KMS-11 (cell line): ENCODE measurements around the gene BEGAIN.

Experiments
- H2AFZ ChIP-seq: fragments of 200-600 bp; sonication (generic); 2 replicates; pipeline ENCODE4 v1.6.1; 2016; ENCODE audit warnings: antibody characterized with exemption, mixed run types, low read depth
- H3K27ac ChIP-seq: fragments of 200-600 bp; sonication (generic); 2 replicates; pipeline ENCODE4 v1.6.1; 2016; ENCODE audit warnings: mild to moderate bottlenecking, mixed run types
- H3K27me3 ChIP-seq: fragments of 200-600 bp; sonication (generic); 2 replicates; pipeline ENCODE4 v1.6.1; 2017; ENCODE audit warnings: mild to moderate bottlenecking, low read depth, mixed run types, moderate library complexity; ENCODE audit not compliant: insufficient read depth
- H3K36me3 ChIP-seq: fragments of 200-600 bp; sonication (generic); 2 replicates; pipeline ENCODE4 v1.6.1; 2017; ENCODE audit warnings: mild to moderate bottlenecking, mixed run types; ENCODE audit not compliant: insufficient read depth
- H3K4me1 ChIP-seq: fragments of 200-600 bp; sonication (generic); 2 replicates; pipeline ENCODE4 v1.6.1; 2016; ENCODE audit warnings: mild to moderate bottlenecking, low read depth, mixed run types; ENCODE audit not compliant: poor library complexity, severe bottlenecking
- H3K4me2 ChIP-seq: fragments of 200-600 bp; sonication (generic); 2 replicates; pipeline ENCODE4 v1.7.0; 2016; ENCODE audit warnings: mild to moderate bottlenecking, mixed run types
- H3K4me3 ChIP-seq: fragments of 200-600 bp; sonication (generic); IDR thresholded peaks from 2 replicates; pipeline ENCODE4 v1.6.1; 2017; ENCODE audit warnings: low read depth, low read length, mixed read lengths; ENCODE audit not compliant: insufficient read depth
- H3K79me2 ChIP-seq: fragments of 200-600 bp; sonication (generic); 2 replicates; pipeline ENCODE4 v1.6.1; 2016; ENCODE audit warnings: low read depth, mixed run types; ENCODE audit not compliant: insufficient read depth
- H3K9ac ChIP-seq: fragments of 200-600 bp; sonication (generic); 2 replicates; pipeline ENCODE4 v1.6.1; 2016; ENCODE audit warnings: mild to moderate bottlenecking, mixed run types
- H4K20me1 ChIP-seq: fragments of 200-600 bp; sonication (generic); 2 replicates; pipeline ENCODE4 v1.6.1; 2016; ENCODE audit warnings: mild to moderate bottlenecking, mixed run types; ENCODE audit not compliant: insufficient read depth
- TF ChIP-seq, protein P1 (sequence below): fragments of 200-600 bp; sonication (generic); conservative IDR thresholded peaks from 2 replicates; pipeline ENCODE4 v1.6.1; 2017; ENCODE audit warnings: low read depth, mild to moderate bottlenecking, antibody characterized with exemption, low read length, moderate library complexity, mixed read lengths

Gene BEGAIN

DNA sequence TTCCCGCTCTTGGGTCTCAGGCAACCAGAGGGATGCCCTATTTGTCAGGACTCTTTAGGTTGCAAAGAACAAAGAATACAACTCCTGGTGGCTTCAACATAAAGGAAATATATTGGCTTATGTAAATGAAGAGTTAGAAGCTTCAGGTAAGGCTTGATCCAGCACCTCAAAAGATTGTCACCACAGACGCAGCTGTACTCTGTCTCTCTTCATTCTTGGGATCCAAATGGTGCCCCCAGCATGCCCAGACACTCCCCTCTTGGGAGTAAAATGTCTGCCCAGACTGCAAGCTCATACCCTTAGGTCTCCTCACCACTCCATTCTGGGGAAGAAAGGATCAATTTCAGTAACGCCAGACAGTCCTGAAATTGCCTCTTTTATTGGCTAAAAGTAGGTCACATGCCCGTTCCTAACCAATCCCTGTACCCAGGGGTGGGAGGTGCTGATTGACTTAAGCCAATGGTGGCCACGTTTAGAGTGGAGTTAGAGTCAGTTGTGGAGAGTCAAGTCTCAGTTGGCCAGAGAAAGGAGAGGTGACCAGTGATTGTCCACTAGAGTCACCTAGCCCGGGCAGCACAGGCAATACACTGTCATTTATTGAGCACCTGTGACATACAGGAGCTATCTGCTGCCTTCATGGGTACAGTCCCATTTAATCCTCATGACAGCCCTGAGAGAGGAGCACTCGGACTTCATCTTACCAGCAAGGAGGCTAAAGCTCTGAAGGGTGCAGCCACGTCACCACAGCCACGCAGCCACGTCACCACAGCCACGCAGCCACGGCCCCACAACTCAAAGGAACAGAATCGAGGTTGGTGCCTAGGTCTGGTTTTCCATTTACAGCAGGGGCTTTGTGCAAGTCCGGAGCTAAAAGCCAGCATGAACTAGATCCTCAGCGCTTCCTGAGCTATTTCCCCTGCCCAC, 19.7 kb upstream of the BEGAIN start:
- Histone ChIP-seq H3K9ac (no peak overlapping the region), H3K4me1 (no peaks in the 10 kb centered on the region), H3K4me3 (no peak overlapping the region), H3K27ac (no peak overlapping the region), H2AFZ (no peak overlapping the region), H3K79me2 (no peaks in the 10 kb centered on the region), H3K27me3 (peaks cover 22% of the 10 kb centered on the region; the same call in 1 of the 2 replicates), H3K36me3 (no peaks in the 10 kb centered on the region), H3K4me2 (no peak overlapping the region), H4K20me1 (no peaks in the 10 kb centered on the region)
- TF ChIP-seq, protein P1, sequence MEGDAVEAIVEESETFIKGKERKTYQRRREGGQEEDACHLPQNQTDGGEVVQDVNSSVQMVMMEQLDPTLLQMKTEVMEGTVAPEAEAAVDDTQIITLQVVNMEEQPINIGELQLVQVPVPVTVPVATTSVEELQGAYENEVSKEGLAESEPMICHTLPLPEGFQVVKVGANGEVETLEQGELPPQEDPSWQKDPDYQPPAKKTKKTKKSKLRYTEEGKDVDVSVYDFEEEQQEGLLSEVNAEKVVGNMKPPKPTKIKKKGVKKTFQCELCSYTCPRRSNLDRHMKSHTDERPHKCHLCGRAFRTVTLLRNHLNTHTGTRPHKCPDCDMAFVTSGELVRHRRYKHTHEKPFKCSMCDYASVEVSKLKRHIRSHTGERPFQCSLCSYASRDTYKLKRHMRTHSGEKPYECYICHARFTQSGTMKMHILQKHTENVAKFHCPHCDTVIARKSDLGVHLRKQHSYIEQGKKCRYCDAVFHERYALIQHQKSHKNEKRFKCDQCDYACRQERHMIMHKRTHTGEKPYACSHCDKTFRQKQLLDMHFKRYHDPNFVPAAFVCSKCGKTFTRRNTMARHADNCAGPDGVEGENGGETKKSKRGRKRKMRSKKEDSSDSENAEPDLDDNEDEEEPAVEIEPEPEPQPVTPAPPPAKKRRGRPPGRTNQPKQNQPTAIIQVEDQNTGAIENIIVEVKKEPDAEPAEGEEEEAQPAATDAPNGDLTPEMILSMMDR = no peak

DNA sequence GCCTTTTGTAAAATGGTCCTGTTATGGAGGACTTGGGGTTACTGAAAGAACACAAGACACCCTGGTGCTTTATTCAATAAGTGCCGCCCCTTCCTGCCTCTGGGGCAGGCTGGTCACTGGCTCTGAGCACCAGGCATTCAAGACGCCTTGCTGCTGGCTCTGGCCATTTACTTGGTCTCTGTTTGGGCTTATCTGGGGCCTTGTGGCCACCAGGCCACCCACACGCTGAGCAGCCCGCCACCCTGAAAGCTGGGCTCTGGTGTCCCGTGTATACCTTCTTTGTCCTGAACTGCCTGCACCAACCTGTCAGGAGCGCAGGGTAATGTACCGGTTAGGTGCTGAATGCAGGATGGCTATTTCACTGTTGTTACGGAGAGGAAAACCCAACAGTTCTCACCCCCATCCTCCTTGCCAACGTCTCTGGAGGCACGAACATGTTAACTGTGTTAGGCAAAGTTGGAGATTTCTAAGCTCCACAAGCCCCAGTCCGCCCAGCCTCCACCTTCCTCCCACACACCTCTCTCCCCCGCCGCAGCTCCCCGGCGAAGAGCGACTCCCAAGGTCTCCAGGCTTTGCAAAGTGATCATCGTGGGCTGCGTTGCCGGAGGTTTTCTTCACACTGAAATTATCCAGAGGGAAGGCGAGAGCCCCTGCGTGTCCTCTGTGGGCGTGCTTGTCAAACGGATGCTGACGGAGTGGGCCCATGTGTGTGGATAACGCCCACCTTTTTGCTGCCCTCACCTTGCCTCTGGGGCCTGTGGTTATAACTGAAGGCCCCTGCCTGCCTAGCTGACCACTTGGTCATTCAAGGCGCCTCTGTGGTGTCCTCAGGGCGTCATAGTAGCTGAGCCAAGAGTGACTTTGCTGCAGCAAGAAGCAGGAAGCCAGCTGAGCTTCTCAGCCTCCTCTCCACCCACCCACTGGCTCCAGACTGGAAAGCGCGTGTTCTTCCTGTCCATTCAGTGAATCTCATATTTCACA, 18.8 kb upstream of the BEGAIN start:
- Histone ChIP-seq H3K4me2 (no peak overlapping the region), H3K4me3 (no peak overlapping the region), H3K27me3 (peaks cover 22% of the 10 kb centered on the region; the same call in 1 of the 2 replicates), H3K79me2 (no peaks in the 10 kb centered on the region), H3K27ac (no peak overlapping the region), H2AFZ (no peak overlapping the region), H3K4me1 (no peaks in the 10 kb centered on the region), H3K9ac (no peak overlapping the region), H3K36me3 (no peaks in the 10 kb centered on the region), H4K20me1 (no peaks in the 10 kb centered on the region)
- TF ChIP-seq, protein P1 = no peak

DNA sequence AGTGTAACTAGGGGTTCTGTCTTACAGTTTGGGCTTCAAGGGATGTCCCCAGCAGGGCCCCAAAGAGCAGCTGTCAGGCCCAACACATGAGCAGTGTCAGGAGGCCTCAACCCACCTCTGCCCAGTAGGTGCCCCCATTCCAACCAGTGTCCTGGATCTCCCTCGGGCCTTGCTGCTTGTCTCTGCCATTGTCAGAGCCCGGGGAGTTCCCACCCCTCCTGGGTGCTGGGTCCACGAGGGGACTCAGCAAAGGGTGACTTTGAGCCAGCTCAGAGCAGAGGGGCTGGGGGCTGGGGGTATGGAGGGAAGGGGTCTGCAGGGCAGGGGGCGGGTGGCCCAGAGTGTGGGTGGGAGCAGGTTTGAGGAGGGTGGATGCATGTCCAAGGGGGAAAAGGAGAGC, 18.0 kb upstream of the BEGAIN start:
- no peaks in the 10 kb centered on the region for H3K4me1 ChIP-seq
- H3K9ac ChIP-seq = no peak overlapping the region
- no peaks in the 10 kb centered on the region for H4K20me1 ChIP-seq
- no peak overlapping the region for H3K27ac ChIP-seq
- no peak overlapping the region for H3K4me2 ChIP-seq
- TF ChIP-seq, protein P1 = no peak
- no peak overlapping the region for H3K4me3 ChIP-seq
- peaks cover 22% of the 10 kb centered on the region; the same call in 1 of the 2 replicates for H3K27me3 ChIP-seq
- H3K36me3 ChIP-seq = no peaks in the 10 kb centered on the region
- no peak overlapping the region for H2AFZ ChIP-seq
- no peaks in the 10 kb centered on the region for H3K79me2 ChIP-seq

DNA sequence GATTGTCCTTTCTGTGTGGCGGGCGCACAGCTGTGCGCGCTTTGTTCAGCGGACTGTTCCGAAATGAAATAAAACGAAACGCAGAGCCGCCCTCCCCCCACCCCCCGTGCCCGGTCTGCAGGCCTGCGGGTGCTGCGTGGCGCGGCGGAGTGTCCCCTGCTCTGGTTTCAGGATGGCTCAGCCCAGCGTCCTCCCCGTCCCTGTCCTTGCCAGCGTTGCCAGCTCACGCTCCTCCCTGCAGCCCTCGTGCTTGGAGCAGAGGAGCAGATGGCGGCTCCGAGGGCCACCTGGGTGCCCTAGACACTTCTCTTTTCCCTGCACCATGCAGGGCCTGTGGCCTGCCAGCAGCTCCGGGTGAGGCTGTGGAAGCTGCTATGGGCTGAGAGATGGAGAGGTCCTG, 17.5 kb upstream of the BEGAIN start:
- no peaks in the 10 kb centered on the region for H3K79me2 ChIP-seq
- no peaks in the 10 kb centered on the region for H3K4me1 ChIP-seq
- H3K36me3 ChIP-seq = no peaks in the 10 kb centered on the region
- H3K27ac ChIP-seq = no peak overlapping the region
- no peak overlapping the region for H3K9ac ChIP-seq
- TF ChIP-seq, protein P1 = no peak
- H4K20me1 ChIP-seq = no peaks in the 10 kb centered on the region
- no peak overlapping the region for H3K4me2 ChIP-seq
- no peak overlapping the region for H2AFZ ChIP-seq
- H3K27me3 ChIP-seq = peaks cover 22% of the 10 kb centered on the region; the same call in 1 of the 2 replicates
- H3K4me3 ChIP-seq = no peak overlapping the region
